ENCODE results near the gene FNTB. TPM values are rescaled to one million over a fixed set of nuclear protein-coding genes. Genes with fewer than 3 reads are reported as not detected.

The FNTB gene
- total and polyA plus RNA-seq, 12 donors, result 14.6 to 20.8 (median 16.5) TPM

DNA sequence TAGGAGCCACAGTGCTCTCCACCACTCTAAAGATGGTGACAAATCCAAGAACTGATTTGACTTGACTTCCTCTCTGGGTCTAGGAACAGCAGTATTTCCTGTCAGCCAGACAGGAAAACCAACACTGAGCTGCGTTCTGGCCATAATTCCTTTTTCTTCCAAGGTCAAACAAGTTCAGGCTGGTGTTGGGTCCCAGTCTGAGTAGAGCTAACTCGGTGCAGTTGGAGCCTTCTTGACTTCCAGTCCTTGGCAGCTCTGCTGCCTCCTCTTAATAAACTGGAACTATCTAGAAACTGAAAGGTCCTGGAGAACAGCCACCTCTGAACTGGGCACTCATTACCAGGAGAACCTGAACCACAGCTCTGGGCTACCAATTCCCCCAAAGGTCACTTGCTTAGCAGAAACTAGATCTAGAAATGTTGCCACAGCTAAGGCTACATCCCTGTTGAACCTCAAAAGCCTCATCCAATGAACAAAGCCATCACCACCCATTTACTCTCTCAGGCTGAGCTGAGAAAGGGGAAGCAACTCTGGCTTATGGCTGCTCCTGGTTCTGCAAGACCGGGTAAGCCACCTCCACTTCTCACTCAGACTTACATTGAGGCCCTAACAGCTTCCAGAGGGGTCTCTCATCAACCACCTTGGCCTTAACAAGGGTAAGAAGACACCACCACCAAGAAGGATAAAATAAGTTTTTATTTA, 87.9 kb downstream of the FNTB start:
- H3K36me3 ChIP-seq, result peaks cover 0 to 82% (median 27%) of the 10 kb centered on the region in 9 donors
- peaks cover 12 to 79% (median 74%) of the 10 kb centered on the region in 9 donors for H3K4me1 ChIP-seq
- no peaks in the 10 kb centered on the region for H3K9me3 ChIP-seq
- intact Hi-C loops (cut with DNase I), result no loop called here
- H3K27me3 ChIP-seq, result no peaks in the 10 kb centered on the region
- peak overlapping the region in 9 of 10 donors; percentile 32 to 84 (median 75) for H3K27ac ChIP-seq
- DNase-seq (no peak), ATAC-seq (peak in 7 of 8 donors; percentile 2 to 52 (median 12))
- TF ChIP-seq, protein P1, sequence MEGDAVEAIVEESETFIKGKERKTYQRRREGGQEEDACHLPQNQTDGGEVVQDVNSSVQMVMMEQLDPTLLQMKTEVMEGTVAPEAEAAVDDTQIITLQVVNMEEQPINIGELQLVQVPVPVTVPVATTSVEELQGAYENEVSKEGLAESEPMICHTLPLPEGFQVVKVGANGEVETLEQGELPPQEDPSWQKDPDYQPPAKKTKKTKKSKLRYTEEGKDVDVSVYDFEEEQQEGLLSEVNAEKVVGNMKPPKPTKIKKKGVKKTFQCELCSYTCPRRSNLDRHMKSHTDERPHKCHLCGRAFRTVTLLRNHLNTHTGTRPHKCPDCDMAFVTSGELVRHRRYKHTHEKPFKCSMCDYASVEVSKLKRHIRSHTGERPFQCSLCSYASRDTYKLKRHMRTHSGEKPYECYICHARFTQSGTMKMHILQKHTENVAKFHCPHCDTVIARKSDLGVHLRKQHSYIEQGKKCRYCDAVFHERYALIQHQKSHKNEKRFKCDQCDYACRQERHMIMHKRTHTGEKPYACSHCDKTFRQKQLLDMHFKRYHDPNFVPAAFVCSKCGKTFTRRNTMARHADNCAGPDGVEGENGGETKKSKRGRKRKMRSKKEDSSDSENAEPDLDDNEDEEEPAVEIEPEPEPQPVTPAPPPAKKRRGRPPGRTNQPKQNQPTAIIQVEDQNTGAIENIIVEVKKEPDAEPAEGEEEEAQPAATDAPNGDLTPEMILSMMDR (IDR thresholded peaks at IDR 0.05), result no peak
- H3K4me3 ChIP-seq, result no peak overlapping the region
- WGBS, 2 donors, result 30 to 39% methylated on average over 3 of the region's 3 CpGs

DNA sequence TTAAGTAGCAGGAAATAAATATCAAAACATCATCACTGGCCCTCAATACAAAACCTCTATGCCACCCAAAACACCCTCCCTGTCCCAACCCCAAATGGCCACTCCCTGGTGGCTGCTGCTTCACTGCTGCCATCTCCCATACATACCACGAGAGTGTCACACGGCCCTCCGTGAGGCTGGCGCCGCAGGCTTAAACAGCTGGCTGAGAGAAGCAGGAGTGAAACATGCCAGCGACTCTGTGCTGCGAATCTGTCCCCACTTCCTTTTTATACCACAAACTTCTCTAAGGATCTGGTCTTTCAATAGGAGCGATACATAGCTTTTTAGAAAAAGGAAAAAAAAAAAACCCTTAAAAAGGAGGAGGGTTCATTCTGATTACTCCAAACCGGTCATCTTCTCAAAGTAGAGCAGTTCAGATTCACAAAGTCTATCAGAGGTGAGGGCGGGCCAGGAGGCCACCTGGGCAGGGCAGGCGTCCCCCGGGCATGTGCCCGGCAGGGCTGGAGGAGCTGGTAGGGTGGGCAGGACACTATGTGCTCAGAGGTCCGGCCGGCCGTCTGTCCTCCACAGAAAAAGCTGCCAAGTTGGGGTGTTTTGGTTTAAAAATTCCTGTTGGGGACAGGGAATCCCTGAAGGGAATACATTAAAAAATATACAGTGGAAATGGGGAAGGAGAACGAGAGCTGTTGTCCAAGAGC, 89.1 kb downstream of the FNTB start:
- intact Hi-C loops (cut with DNase I), result no loop called here
- DNase-seq (no peak), ATAC-seq (no peak)
- no peaks in the 10 kb centered on the region for H3K27me3 ChIP-seq
- TF ChIP-seq, protein P1 (IDR thresholded peaks at IDR 0.05), result no peak
- H3K9me3 ChIP-seq, result no peaks in the 10 kb centered on the region
- peaks cover 0 to 84% (median 27%) of the 10 kb centered on the region in 9 donors for H3K36me3 ChIP-seq
- H3K27ac ChIP-seq, result peak overlapping the region in 6 of 10 donors; percentile 24 to 84 (median 76)
- H3K4me3 ChIP-seq, result no peak overlapping the region
- WGBS, 2 donors, result 83 to 90% methylated on average over 17 of the region's 17 CpGs
- H3K4me1 ChIP-seq, result peaks cover 16 to 81% (median 74%) of the 10 kb centered on the region in 9 donors

DNA sequence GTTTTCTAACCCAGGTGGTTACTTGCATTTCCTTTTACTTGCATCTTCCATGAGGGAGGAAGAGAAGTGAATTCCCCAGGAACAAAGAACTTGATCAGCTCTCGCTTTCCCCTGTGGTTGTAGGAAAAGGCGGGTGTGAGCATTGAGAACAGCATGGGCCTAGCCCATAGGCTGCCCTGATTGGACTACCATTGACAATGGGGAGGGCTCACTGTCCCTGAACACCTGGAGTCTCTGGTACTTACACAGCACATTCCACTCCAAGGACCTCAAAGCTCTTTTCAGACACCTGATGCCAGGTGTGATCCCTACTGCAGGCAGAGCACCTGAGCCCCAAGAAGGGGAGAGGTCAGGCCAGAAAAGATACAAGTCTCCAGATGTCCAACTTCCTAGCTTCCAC, 90.6 kb downstream of the FNTB start:
- Histone ChIP-seq H3K4me1 (peaks cover 16 to 83% (median 75%) of the 10 kb centered on the region in 9 donors), H3K27me3 (no peaks in the 10 kb centered on the region), H3K4me3 (no peak overlapping the region), H3K9me3 (no peaks in the 10 kb centered on the region), H3K36me3 (peaks cover 0 to 85% (median 27%) of the 10 kb centered on the region in 9 donors), H3K27ac (no peak overlapping the region)
- 94 to 97% methylated on average over 2 of the region's 2 CpGs for WGBS, 2 donors
- intact Hi-C loops (cut with DNase I), result loop anchor here in 1 of 10 donors (1.0 kb wide), 1 partner anchor 33 kb away; no protein-coding TSS in a partner anchor
- ATAC-seq (no peak), DNase-seq (no peak)
- TF ChIP-seq, protein P1 (IDR thresholded peaks at IDR 0.05), result no peak

DNA sequence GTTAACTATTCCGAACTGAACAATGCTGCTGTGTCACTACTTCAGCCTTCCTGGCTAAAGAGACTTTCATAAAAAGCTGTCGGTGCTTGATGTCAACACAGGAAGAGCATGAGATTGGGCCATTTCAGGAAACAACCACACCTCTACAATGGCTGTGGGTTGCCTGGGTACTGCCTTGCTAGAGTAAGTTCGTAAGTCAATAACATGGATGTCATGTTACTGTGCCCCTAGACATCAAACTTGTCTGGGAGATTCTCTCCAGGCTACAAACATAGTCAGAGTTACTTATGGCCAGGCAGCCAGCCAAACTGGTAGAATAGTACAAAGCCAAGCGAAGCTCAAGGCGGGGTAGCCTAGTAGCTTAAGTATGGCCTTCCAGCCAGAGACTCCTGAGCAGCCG, 92.5 kb downstream of the FNTB start:
- Histone ChIP-seq H3K27ac (peak overlapping the region in 8 of 10 donors; percentile 29 to 84 (median 66)), H3K9me3 (no peaks in the 10 kb centered on the region), H3K27me3 (no peaks in the 10 kb centered on the region), H3K4me3 (no peak overlapping the region), H3K4me1 (peaks cover 9 to 83% (median 75%) of the 10 kb centered on the region in 9 donors), H3K36me3 (peaks cover 0 to 88% (median 27%) of the 10 kb centered on the region in 9 donors)
- WGBS, 2 donors, result 45 to 57% methylated on average over 6 of the region's 6 CpGs
- intact Hi-C loops (cut with DNase I), result no loop called here
- ATAC-seq (peak in 7 of 8 donors; percentile 16 to 66 (median 48)), DNase-seq (no peak)
- TF ChIP-seq, protein P1 (IDR thresholded peaks at IDR 0.05), result no peak
